Measurements from ENCODE around the gene DIAPH2.
"Not testable (repeated sequence)": the region's sequence is repeated elsewhere in the genome, so short reads cannot be mapped to it uniquely, and the experiment has no call there.

Gene DIAPH2

DNA sequence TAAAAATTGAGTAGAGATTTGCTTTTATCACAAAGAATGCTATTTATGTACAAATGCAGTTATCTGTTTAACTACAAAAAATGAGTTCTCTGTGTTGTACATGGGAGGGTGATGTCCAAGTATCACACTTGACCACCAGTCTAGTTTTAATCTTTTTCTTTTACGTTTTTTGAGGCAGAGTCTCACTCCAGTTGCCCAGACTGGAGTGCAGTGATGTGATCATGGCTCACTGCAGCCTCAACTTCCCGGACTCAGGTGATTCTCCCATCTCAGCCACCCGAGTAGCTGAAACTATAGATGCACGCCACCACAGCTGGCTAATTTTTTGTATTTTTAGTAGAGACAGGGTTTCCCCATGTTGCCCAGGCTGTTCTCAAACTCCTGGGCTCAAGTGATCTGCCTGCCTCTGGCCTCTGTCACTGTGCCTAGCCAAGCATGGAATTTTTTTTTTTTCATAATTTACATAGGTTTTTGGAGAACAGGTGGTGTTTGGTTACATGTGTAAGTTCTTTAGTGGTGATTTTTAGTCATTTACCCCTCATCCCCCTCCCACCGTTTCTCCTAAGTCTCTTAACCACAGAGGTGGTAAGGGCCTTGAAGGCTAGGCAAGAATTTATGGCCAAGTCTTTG, 151.1 kb downstream of the DIAPH2 start:
- no peak for TF ChIP-seq CTCF (conservative IDR thresholded peaks at IDR 0.05; ENCODE audit: low read depth)
- POLR2A ChIA-PET (ENCODE audit: low non-redundant PET): no interaction called here
- CTCF ChIA-PET: no interaction called here

DNA sequence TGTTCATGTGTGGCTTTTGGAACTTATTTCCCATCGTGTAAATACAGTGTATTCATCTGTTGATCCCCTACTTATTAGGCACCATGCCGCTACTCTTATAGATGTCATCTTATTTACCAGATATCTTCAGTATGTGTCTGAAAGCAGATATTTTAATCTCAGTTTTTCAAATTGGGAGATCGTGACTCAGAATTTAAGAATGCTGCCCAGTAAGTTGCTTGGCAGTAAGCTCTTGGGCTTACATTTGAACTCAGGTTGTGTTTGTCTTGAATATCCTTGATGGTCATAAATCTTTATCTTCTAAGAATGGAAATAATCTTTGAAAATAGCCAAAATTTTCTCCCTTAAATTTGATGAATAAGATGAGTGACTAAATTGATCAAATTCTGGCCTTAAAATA, 153.2 kb downstream of the DIAPH2 start:
- ChIA-PET CTCF (no interaction called here), POLR2A (ENCODE audit: low non-redundant PET) (no interaction called here)
- peak; percentile 11 for DNase-seq (ENCODE audit: low spot score)
- no peak for TF ChIP-seq CTCF (conservative IDR thresholded peaks at IDR 0.05; ENCODE audit: low read depth)
- H3K27ac ChIP-seq: no peak overlapping the region

More for the DNA sequence above, 151.1 kb downstream of the DIAPH2 start:
- no peak overlapping the region for H3K27ac ChIP-seq
- DNase-seq (ENCODE audit: low spot score): no peak

- no peak overlapping the region for H3K27ac ChIP-seq
- POLR2A ChIA-PET (ENCODE audit: low non-redundant PET): no interaction called here
- no peak for TF ChIP-seq CTCF (conservative IDR thresholded peaks at IDR 0.05; ENCODE audit: low read depth)
- no peak for DNase-seq (ENCODE audit: low spot score)
- CTCF ChIA-PET: no interaction called here
Observed at GRCh38 chrX:96838537-96838936, 153.9 kb downstream of the DIAPH2 start.

GRCh38 chrX:96841325-96841724, 156.7 kb downstream of the DIAPH2 start:
- POLR2A ChIA-PET (ENCODE audit: low non-redundant PET): no interaction called here

GRCh38 chrX:96841866-96842265, 157.2 kb downstream of the DIAPH2 start:
- CTCF ChIA-PET; H3K27ac ChIP-seq; POLR2A ChIA-PET (ENCODE audit: low non-redundant PET); DNase-seq (ENCODE audit: low spot score): not testable (repeated sequence)

More at GRCh38 chrX:96841325-96841724, 156.7 kb downstream of the DIAPH2 start:
- no peak for TF ChIP-seq CTCF (conservative IDR thresholded peaks at IDR 0.05; ENCODE audit: low read depth)
- no peak overlapping the region for H3K27ac ChIP-seq
- CTCF ChIA-PET: no interaction called here
- DNase-seq (ENCODE audit: low spot score): no peak

- POLR2A ChIA-PET (ENCODE audit: low non-redundant PET): no interaction called here
- H3K27ac ChIP-seq: no peak overlapping the region
- CTCF ChIA-PET: no interaction called here
- DNase-seq (ENCODE audit: low spot score): no peak
- no peak for TF ChIP-seq CTCF (conservative IDR thresholded peaks at IDR 0.05; ENCODE audit: low read depth)
Observed at GRCh38 chrX:96843566-96843965, 158.9 kb downstream of the DIAPH2 start.

DNA sequence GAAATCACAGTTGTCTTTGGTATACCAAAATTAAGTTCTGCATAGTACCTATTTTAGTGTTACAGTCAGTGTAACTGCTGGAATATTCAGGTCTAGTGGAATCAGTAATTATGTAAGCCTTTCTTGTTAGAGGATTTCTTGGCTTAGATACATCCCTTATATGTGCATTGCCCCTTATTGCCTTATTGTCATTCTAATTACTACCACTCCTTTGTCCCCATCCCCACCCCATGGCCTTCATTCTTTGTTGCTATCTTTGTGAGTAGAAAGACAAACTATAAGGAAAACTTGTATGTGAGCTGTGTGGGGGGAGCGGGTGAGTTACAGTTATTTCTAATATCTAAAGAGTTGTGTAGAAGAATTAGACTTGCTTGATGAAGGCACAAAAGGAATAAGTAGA, 162.2 kb downstream of the DIAPH2 start:
- no peak for TF ChIP-seq CTCF (conservative IDR thresholded peaks at IDR 0.05; ENCODE audit: low read depth)
- ChIA-PET CTCF (no interaction called here), POLR2A (ENCODE audit: low non-redundant PET) (no interaction called here)
- H3K27ac ChIP-seq: no peak overlapping the region
- DNase-seq (ENCODE audit: low spot score): no peak

GRCh38 chrX:96859422-96859821, 174.8 kb downstream of the DIAPH2 start:
- POLR2A ChIA-PET (ENCODE audit: low non-redundant PET); CTCF ChIA-PET; DNase-seq (ENCODE audit: low spot score); H3K27ac ChIP-seq: not testable (repeated sequence)
